ENCODE measurements around the gene SYCP2. TPM values are rescaled to one million over a fixed set of nuclear protein-coding genes. Genes with fewer than 3 reads are reported as not detected.
A peak's percentile ranks its signal among the peaks of the same experiment; 100 is the strongest.

SYCP2 gene
- 0.70 and 0.94 TPM in 2 replicates for total RNA-seq (2021)
- long read RNA-seq: 0 reads

- peaks cover 5% of the 10 kb centered on the region for H3K23me2 ChIP-seq (ENCODE audit: insufficient read length, low read depth, low read length, poor library complexity, severe bottlenecking)
- no peak within 1 kb of the TSS for H4K8ac ChIP-seq (replicated peaks; ENCODE audit: insufficient read length, low read depth, low read length)
- H3K27ac Mint-ChIP-seq: no peak within 1 kb of the TSS; a peak in 1 of 7 replicates
- H2BK120ac ChIP-seq (ENCODE audit: low read depth, low read length, poor library complexity, severe bottlenecking): no peak within 1 kb of the TSS
- H3K4ac ChIP-seq (ENCODE audit: low read depth, low read length): no peak within 1 kb of the TSS
- H3K4me1 Mint-ChIP-seq: peaks cover 6 to 19% of the 10 kb centered on the region in 2 experiments
- H3K4me1 ChIP-seq (ENCODE audit: insufficient read depth, low read length): no peaks in the 10 kb centered on the region
- H2BK15ac ChIP-seq (ENCODE audit: low read depth, low read length): no peak within 1 kb of the TSS
- no peak within 1 kb of the TSS for H3K56ac ChIP-seq (ENCODE audit: insufficient read length, low read depth, low read length)
- H3K9me3 ChIP-seq (ENCODE audit: control insufficient read depth, low read depth, low read length): no peaks in the 10 kb centered on the region
- H4K91ac ChIP-seq (ENCODE audit: insufficient read length, low read depth, low read length): no peak within 1 kb of the TSS
- no peaks in the 10 kb centered on the region for H3K79me1 ChIP-seq (ENCODE audit: insufficient read depth, low read depth, low read length, poor library complexity, severe bottlenecking)
- no peaks in the 10 kb centered on the region for H4K20me1 ChIP-seq (ENCODE audit: control insufficient read depth, insufficient read depth, insufficient read length)
- H3K23ac ChIP-seq (ENCODE audit: insufficient read length, low read depth, low read length): no peak within 1 kb of the TSS
- H2BK12ac ChIP-seq (ENCODE audit: insufficient read length, low read depth, low read length): no peak within 1 kb of the TSS
- H3K27me3 ChIP-seq (ENCODE audit: insufficient read depth, low read length): peaks cover 2% of the 10 kb centered on the region; the same call in 1 of the 2 replicates
- no peak within 1 kb of the TSS for H3K9ac ChIP-seq (ENCODE audit: extremely low read depth, insufficient read length, low read length)
- H3K27ac ChIP-seq (ENCODE audit: insufficient read length, low read depth, low read length): no peak within 1 kb of the TSS
- H2AFZ ChIP-seq (ENCODE audit: low read length): no peak within 1 kb of the TSS
- H2AK5ac ChIP-seq (ENCODE audit: insufficient read length, low read length): no peak within 1 kb of the TSS
- no peak for TF ChIP-seq CTCF (conservative IDR thresholded peaks at IDR 0.05)
- H2BK5ac ChIP-seq (ENCODE audit: insufficient read length, low read length): no peak within 1 kb of the TSS
- peaks cover 0 to 2% (median 0%) of the 10 kb centered on the region in 3 experiments; a peak in 1 of 7 replicates for H3K36me3 Mint-ChIP-seq (ENCODE audit: insufficient read depth in 1 of 3, low read depth in 3 of 3)
- no peak within 1 kb of the TSS for H3K18ac ChIP-seq (ENCODE audit: insufficient read length, low read depth, low read length)
- H3T11ph ChIP-seq (ENCODE audit: low read length): no peak within 1 kb of the TSS
- H3K4me2 ChIP-seq (ENCODE audit: insufficient read depth, insufficient read length, low read length): peak within 1 kb of the TSS; percentile 53
- H3K27me3 Mint-ChIP-seq (ENCODE audit: low read depth): peaks cover 41% of the 10 kb centered on the region
- peaks cover 0 to 1% of the 10 kb centered on the region in 2 experiments; a peak in 2 of 5 replicates for H3K9me3 Mint-ChIP-seq
- H3K79me2 ChIP-seq (ENCODE audit: insufficient read depth, low read length): no peaks in the 10 kb centered on the region
- peak; percentile 60 for DNase-seq
- no CpG with 5 or more reads among the region's 65 CpGs for WGBS (ENCODE audit: extremely low coverage, insufficient read length, low lambda C conversion rate)
- peak within 1 kb of the TSS; percentile 53 to 79 for H3K4me3 Mint-ChIP-seq
- no peak within 1 kb of the TSS for H4K5ac ChIP-seq (ENCODE audit: insufficient read length, low read depth, low read length)
- no peak within 1 kb of the TSS for H3K14ac ChIP-seq (ENCODE audit: insufficient read depth, low read length)
- H2BK20ac ChIP-seq (ENCODE audit: low read depth, low read length, poor library complexity, severe bottlenecking): no peak within 1 kb of the TSS
Measured at GRCh38 chr20:59933296-59933848, at the start of gene SYCP2. TSS of gene SYCP2 (minus strand) at chr20:59933637. CDS start at chr20:59922413, 11,224 bp downstream.

All from H9 (cell line).